ENCODE measurements around the gene LDLRAD4. TPM values are rescaled to one million over a fixed set of nuclear protein-coding genes. Genes with fewer than 3 reads are reported as not detected.

The LDLRAD4 gene
- total RNA-seq, 1 donor from 2014 or later, result 1.4 TPM

DNA sequence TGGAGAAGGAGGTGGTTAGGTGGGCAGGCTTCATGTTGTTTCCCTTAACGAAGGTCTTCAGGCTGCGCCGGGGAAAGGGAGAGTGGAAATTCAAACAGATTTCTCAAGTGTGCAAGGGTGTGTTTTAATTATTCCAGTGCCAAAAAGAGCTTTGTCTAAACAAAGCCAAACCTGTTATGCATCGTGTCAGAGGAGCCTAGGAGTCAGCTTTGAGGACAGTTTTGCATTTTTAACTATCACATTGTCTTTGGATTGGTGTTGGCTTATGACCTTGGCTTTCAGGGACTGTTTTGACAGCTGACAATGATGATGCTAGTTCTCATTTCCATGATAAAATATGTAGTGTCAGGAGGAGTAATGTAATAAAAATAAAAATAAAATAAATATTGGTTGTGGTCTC lies 144.8 kb downstream of the LDLRAD4 start:
- Mint-ChIP-seq H3K27ac (ENCODE audit: unreplicated experiment) (no peak overlapping the region), H3K9me3 (no peaks in the 10 kb centered on the region), H3K4me1 (no peaks in the 10 kb centered on the region), H3K4me3 (no peak overlapping the region), H3K27me3 (ENCODE audit: low read depth) (peaks cover 4% of the 10 kb centered on the region), H3K36me3 (ENCODE audit: low read depth) (no peaks in the 10 kb centered on the region)
- TF ChIP-seq, protein P1, sequence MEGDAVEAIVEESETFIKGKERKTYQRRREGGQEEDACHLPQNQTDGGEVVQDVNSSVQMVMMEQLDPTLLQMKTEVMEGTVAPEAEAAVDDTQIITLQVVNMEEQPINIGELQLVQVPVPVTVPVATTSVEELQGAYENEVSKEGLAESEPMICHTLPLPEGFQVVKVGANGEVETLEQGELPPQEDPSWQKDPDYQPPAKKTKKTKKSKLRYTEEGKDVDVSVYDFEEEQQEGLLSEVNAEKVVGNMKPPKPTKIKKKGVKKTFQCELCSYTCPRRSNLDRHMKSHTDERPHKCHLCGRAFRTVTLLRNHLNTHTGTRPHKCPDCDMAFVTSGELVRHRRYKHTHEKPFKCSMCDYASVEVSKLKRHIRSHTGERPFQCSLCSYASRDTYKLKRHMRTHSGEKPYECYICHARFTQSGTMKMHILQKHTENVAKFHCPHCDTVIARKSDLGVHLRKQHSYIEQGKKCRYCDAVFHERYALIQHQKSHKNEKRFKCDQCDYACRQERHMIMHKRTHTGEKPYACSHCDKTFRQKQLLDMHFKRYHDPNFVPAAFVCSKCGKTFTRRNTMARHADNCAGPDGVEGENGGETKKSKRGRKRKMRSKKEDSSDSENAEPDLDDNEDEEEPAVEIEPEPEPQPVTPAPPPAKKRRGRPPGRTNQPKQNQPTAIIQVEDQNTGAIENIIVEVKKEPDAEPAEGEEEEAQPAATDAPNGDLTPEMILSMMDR (conservative IDR thresholded peaks at IDR 0.05), result no peak
- no peak for DNase-seq (ENCODE audit: low read depth, low spot score)

DNA sequence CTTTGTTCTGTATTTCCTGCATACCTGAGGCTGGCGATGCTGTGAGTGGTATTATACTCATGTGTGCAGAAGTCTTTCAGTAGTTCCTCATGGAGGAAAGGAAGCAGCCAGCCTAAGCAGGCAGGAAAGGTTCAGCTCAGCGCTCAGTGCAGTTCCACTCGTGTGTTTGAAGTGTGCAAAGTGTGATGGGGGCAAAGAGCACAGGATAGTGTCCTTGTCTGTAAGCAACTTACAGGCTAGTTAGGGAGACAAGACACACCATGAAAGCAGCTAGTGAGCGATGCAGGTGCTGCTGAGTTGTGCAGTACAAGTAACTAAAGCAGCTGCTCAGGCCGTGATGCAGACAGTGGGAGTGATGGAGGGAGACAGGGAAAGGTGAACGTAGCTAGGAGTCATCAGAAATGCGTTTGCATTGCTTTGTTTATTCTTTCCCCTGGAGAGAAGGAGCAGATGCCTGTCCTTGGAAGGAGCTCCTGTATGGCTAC lies 146.2 kb downstream of the LDLRAD4 start:
- Mint-ChIP-seq H3K9me3 (no peaks in the 10 kb centered on the region), H3K4me3 (no peak overlapping the region), H3K4me1 (no peaks in the 10 kb centered on the region), H3K27ac (ENCODE audit: unreplicated experiment) (no peak overlapping the region), H3K27me3 (ENCODE audit: low read depth) (peaks cover 4% of the 10 kb centered on the region), H3K36me3 (ENCODE audit: low read depth) (no peaks in the 10 kb centered on the region)
- no peak for DNase-seq (ENCODE audit: low read depth, low spot score)
- TF ChIP-seq, protein P1 (conservative IDR thresholded peaks at IDR 0.05), result no peak

DNA sequence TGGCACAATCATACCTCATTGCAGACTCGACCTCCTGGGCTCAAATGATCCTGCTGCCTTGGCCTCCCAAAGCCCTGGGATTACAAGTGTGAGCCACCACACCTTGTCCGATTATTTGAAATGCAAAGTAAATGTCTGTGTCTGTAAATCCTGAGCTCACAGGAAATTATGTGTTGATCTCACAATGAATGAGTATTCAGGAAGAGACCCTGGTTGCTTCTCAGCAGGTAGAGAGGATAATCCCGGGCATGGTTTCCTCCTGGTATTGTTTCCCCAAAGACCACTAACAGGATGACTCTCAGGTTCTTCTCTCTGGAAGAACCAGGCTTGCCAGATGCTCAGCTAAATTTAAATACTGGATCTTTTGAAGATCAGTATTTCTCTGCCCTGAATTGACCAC lies 147.6 kb downstream of the LDLRAD4 start:
- Mint-ChIP-seq H3K27ac (ENCODE audit: unreplicated experiment) (no peak overlapping the region), H3K36me3 (ENCODE audit: low read depth) (no peaks in the 10 kb centered on the region), H3K9me3 (no peaks in the 10 kb centered on the region), H3K4me3 (no peak overlapping the region), H3K27me3 (ENCODE audit: low read depth) (peaks cover 4% of the 10 kb centered on the region), H3K4me1 (no peaks in the 10 kb centered on the region)
- TF ChIP-seq, protein P1 (conservative IDR thresholded peaks at IDR 0.05), result no peak
- DNase-seq (ENCODE audit: low read depth, low spot score), result no peak

DNA sequence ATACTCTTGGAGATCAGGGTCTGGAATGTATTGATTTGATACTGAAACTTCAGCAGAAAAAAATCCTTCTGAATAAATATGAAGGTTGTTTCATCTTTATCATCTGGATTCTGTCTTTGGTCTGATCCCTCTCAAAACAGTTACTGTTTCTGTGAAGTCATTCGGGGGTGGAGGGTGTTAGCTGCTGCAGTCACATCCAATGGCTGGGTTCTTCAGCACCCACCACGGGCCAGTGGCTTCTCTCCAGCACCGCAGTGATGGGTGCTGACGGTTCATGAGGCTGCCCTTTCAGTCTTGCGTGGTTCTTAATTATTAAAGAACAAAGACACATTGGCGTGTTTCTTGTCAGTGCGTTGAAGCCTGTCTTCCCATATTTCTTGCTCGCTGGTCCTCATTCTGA lies 148.0 kb downstream of the LDLRAD4 start:
- Mint-ChIP-seq H3K36me3 (ENCODE audit: low read depth) (no peaks in the 10 kb centered on the region), H3K27me3 (ENCODE audit: low read depth) (peaks cover 4% of the 10 kb centered on the region), H3K4me1 (no peaks in the 10 kb centered on the region), H3K4me3 (no peak overlapping the region), H3K27ac (ENCODE audit: unreplicated experiment) (no peak overlapping the region), H3K9me3 (no peaks in the 10 kb centered on the region)
- TF ChIP-seq, protein P1 (conservative IDR thresholded peaks at IDR 0.05), result no peak
- DNase-seq (ENCODE audit: low read depth, low spot score), result no peak

DNA sequence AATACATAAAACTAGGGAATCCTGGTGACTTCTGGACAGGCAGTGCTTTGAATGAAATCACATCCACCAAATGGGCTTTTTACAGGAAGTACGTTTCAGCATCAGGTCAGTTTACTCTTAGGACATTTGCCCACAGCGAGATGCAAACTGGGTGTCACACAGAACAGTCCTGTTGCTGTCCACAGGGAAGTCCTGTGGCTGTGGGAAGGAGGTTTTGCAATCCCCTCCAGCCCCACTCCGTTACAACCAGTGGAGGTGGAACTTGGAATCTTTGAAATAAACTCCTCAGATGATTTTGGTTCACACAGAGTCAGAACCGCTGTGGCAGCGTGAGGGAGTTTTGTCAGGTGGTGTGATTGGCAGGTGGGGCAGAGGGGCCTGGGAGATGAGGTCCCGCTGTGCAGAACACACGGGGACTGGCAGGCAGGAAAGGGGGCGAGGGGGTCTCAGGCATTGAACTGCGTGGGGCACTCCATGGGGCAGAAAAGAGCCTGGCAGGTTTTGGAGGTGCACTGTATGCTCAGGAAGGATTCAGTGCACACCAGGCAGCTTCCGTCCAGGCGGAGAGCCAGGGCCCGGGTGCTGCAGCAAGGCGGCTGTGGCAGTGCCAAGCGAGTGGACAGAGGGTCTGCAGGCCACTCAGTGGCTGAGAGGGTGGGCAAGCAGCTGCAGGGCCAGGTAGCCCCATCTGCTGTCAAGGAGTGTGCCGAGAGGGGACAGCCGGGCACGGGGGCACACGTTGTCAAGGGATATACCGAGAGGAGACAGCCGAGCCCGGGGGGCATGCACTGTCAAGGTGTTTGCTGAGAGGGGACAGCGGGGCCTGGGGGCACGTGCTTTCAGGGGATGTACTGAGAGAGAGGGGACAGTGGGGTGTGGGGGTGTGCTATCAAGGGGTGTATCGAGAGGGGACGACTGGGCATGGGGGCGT lies 148.7 kb downstream of the LDLRAD4 start:
- Mint-ChIP-seq H3K4me3 (no peak overlapping the region), H3K9me3 (no peaks in the 10 kb centered on the region), H3K27me3 (ENCODE audit: low read depth) (peaks cover 4% of the 10 kb centered on the region), H3K36me3 (ENCODE audit: low read depth) (no peaks in the 10 kb centered on the region), H3K4me1 (no peaks in the 10 kb centered on the region), H3K27ac (ENCODE audit: unreplicated experiment) (no peak overlapping the region)
- no peak for DNase-seq (ENCODE audit: low read depth, low spot score)
- TF ChIP-seq, protein P1 (conservative IDR thresholded peaks at IDR 0.05), result no peak

Measured in neural crest cell (in vitro differentiated cells).